ENCODE measurements around the gene ATP5ME.

The ATP5ME gene

DNA sequence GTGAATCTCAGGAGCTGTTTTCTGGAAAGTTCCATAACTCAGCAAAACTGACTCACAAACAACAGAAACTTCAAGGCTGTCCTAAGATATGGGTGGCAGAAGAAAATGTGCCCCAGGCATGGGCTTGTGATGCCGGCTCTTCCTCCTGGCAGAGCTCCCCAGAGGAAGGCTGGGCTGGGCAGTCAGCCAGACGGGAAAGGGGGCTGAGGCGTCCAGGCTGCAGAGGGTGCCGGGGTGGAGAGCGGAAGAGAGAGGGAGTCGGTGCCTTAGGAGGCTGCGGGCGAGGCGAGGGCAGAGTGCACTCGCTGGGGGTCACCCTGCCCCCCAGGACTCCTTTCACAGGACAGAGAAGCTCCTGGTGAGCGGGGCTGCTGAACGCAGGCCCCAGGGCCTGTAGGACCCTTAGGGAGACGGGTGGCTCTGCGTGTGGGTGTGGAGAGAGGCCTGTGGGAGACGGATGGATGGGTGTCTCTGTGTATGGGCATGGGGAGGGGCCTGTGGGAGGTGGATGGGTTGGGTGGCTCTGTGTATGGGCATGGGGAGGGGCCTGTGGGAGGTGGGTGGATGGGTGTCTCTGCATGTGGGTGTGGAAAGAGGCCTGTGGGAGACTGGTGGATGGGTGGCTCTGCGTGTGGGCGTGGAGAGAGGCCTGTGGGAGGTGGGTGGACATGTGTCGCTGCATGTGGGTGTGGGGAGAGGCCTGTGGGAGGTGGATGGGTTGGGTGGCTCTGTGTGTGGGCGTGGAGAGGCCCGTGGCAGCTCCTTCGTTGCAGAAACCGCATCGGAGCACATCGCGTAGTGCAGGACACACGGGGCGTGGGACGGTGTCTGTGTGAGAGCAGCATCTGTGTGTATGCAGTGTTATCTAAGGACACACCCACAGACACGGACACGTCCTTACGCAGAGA lies 47.4 kb upstream of the ATP5ME start:
- Histone ChIP-seq H3F3A (ENCODE audit: control insufficient read depth, insufficient read depth) (no peaks in the 10 kb centered on the region), H3K79me2 (ENCODE audit: control insufficient read depth, low read length) (peaks cover 88% of the 10 kb centered on the region), H3K9me2 (replicated peaks; ENCODE audit: control insufficient read depth, low read length) (no peaks in the 10 kb centered on the region), H3K4me1 (ENCODE audit: control insufficient read depth, low read length) (no peaks in the 10 kb centered on the region), H3K9me3 (ENCODE audit: control insufficient read depth, insufficient read depth, low read length) (peaks cover 3% of the 10 kb centered on the region; the same call in 1 of the 2 replicates), H4K20me1 (ENCODE audit: control insufficient read depth, insufficient read depth, low read depth, low read length) (peaks cover 2% of the 10 kb centered on the region; the same call in 1 of the 2 replicates), H3K36me3 (ENCODE audit: control insufficient read depth, low read length) (peaks cover 20% of the 10 kb centered on the region), H3K27ac (ENCODE audit: low read depth, low read length) (no peak overlapping the region), H3K4me3 (ENCODE audit: low read length) (no peak overlapping the region), H3K4me2 (ENCODE audit: low read length) (no peak overlapping the region), H3K27me3 (ENCODE audit: control insufficient read depth, low read length) (no peaks in the 10 kb centered on the region)
- no peak for TF ChIP-seq EZH2phosphoT487 (IDR thresholded peaks at IDR 0.05; ENCODE audit: borderline replicate concordance, low read length)
- TF ChIP-seq, protein P1, sequence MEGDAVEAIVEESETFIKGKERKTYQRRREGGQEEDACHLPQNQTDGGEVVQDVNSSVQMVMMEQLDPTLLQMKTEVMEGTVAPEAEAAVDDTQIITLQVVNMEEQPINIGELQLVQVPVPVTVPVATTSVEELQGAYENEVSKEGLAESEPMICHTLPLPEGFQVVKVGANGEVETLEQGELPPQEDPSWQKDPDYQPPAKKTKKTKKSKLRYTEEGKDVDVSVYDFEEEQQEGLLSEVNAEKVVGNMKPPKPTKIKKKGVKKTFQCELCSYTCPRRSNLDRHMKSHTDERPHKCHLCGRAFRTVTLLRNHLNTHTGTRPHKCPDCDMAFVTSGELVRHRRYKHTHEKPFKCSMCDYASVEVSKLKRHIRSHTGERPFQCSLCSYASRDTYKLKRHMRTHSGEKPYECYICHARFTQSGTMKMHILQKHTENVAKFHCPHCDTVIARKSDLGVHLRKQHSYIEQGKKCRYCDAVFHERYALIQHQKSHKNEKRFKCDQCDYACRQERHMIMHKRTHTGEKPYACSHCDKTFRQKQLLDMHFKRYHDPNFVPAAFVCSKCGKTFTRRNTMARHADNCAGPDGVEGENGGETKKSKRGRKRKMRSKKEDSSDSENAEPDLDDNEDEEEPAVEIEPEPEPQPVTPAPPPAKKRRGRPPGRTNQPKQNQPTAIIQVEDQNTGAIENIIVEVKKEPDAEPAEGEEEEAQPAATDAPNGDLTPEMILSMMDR (IDR thresholded peaks at IDR 0.05; ENCODE audit: low read depth, low read length, poor library complexity, severe bottlenecking) = no peak

DNA sequence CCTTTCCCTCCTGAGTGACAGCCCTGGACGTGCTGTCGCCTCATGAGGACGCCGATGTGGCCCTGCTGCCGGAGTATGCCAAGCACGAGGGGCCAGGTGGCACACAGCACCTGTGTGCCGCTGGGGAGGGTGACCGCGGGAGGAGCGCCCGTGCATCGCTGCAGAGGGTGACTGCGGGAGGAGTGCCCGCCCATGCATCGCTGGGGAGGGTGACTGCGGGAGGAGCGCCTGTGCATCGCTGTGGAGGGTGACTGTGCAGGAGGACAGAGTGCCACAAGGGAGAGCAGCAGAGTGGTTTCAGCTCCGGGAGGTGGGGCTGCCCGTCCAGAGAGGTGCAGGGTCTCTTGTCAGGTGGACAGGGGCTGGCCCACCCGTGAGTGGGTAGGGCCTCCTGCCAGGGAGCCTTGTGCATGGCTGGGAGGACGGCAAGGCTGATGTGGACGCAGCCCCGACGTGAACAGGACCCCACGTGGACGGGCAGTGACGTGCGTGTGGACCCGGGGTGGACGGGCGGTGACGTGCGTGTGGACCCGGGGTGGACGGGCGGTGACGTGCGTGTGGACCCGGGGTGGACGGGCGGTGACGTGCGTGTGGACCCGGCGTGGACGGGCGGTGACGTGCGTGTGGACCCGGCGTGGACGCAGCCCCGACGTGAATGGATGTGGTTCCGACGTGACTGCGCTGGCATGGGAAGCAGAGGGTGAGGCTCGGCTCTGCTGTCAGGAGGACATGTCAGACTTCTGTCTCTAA lies 46.2 kb upstream of the ATP5ME start:
- H3K4me3 ChIP-seq (ENCODE audit: low read length) = no peak overlapping the region
- H3F3A ChIP-seq (ENCODE audit: control insufficient read depth, insufficient read depth) = no peaks in the 10 kb centered on the region
- no peaks in the 10 kb centered on the region for H3K4me1 ChIP-seq (ENCODE audit: control insufficient read depth, low read length)
- no peaks in the 10 kb centered on the region for H3K27me3 ChIP-seq (ENCODE audit: control insufficient read depth, low read length)
- no peaks in the 10 kb centered on the region for H4K20me1 ChIP-seq (ENCODE audit: control insufficient read depth, insufficient read depth, low read depth, low read length)
- H3K9me3 ChIP-seq (ENCODE audit: control insufficient read depth, insufficient read depth, low read length) = peaks cover 3% of the 10 kb centered on the region; the same call in 1 of the 2 replicates
- no peak for TF ChIP-seq EZH2phosphoT487 (IDR thresholded peaks at IDR 0.05; ENCODE audit: borderline replicate concordance, low read length)
- TF ChIP-seq, protein P1 (IDR thresholded peaks at IDR 0.05; ENCODE audit: low read depth, low read length, poor library complexity, severe bottlenecking) = no peak
- H3K36me3 ChIP-seq (ENCODE audit: control insufficient read depth, low read length) = peaks cover 20% of the 10 kb centered on the region
- H3K4me2 ChIP-seq (ENCODE audit: low read length) = no peak overlapping the region
- H3K9me2 ChIP-seq (replicated peaks; ENCODE audit: control insufficient read depth, low read length) = no peaks in the 10 kb centered on the region
- peaks cover 81% of the 10 kb centered on the region for H3K79me2 ChIP-seq (ENCODE audit: control insufficient read depth, low read length)
- no peak overlapping the region for H3K27ac ChIP-seq (ENCODE audit: low read depth, low read length)

DNA sequence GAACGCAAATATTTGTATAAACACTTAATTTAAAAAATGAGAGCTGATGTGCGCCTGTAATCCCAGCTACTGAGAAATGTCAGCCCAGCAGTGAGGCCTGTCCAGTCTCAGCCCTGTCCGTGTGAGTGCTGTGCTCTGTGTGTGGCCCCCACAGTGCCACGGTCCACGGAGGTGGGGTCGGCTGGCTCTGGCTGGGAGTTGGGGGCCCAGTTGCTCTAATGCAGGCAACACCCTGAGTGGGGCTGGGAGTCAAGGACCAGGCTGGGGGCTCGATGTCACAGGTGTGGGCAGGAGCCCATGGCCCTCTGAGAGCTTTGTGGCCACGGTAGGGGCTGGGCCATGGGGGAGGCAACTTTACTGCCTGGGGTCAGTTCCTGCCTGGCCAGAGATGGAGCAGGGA lies 44.4 kb upstream of the ATP5ME start:
- no peak for TF ChIP-seq EZH2phosphoT487 (IDR thresholded peaks at IDR 0.05; ENCODE audit: borderline replicate concordance, low read length)
- TF ChIP-seq, protein P1 (IDR thresholded peaks at IDR 0.05; ENCODE audit: low read depth, low read length, poor library complexity, severe bottlenecking) = no peak
- Histone ChIP-seq H3K36me3 (ENCODE audit: control insufficient read depth, low read length) (peaks cover 22% of the 10 kb centered on the region), H3K9me3 (ENCODE audit: control insufficient read depth, insufficient read depth, low read length) (peaks cover 3% of the 10 kb centered on the region; the same call in 1 of the 2 replicates), H4K20me1 (ENCODE audit: control insufficient read depth, insufficient read depth, low read depth, low read length) (no peaks in the 10 kb centered on the region), H3K4me2 (ENCODE audit: low read length) (no peak overlapping the region), H3K4me3 (ENCODE audit: low read length) (no peak overlapping the region), H3K4me1 (ENCODE audit: control insufficient read depth, low read length) (no peaks in the 10 kb centered on the region), H3K79me2 (ENCODE audit: control insufficient read depth, low read length) (peaks cover 83% of the 10 kb centered on the region), H3K9me2 (replicated peaks; ENCODE audit: control insufficient read depth, low read length) (no peaks in the 10 kb centered on the region), H3F3A (ENCODE audit: control insufficient read depth, insufficient read depth) (no peaks in the 10 kb centered on the region), H3K27me3 (ENCODE audit: control insufficient read depth, low read length) (no peaks in the 10 kb centered on the region), H3K27ac (ENCODE audit: low read depth, low read length) (no peak overlapping the region)

All from DOHH2 (cell line).